Lung (tissue), 12 donors: ENCODE results near the gene TAF4. TPM values are rescaled to one million over a fixed set of nuclear protein-coding genes. Genes with fewer than 3 reads are reported as not detected.

Experiments
- ATAC-seq: fragments of 200-7000 bp; cut with Tn5 transposase; one replicate; pipeline ENCODE4 v1.9.1; 2020; ENCODE audit warnings: moderate number of reproducible peaks; ENCODE audit not compliant: insufficient read depth, low FRiP score
- DNase-seq, 3 donors: peaks; one replicate each; pipeline ENCODE4 v3.0.0-alpha.2; 2013 to 2017
- H3K27ac ChIP-seq, 2 donors: one replicate each; pipeline ENCODE4 v1.5.1; 2013; ENCODE audit warnings: mild to moderate bottlenecking in 2 of 2, moderate library complexity in 2 of 2, control low read depth in 1 of 2, inconsistent platforms in 1 of 2, low read depth in 1 of 2, low read length in 1 of 2
- H3K27me3 ChIP-seq, 3 donors: one replicate each; pipeline ENCODE4 v1.5.1; 2013; ENCODE audit warnings: low read length in 2 of 3; ENCODE audit not compliant: control insufficient read depth in 3 of 3, insufficient read depth in 3 of 3
- H3K36me3 ChIP-seq, 4 donors: one replicate each; pipeline ENCODE4 v1.5.1; 2013; ENCODE audit warnings: low read length in 4 of 4, mild to moderate bottlenecking in 1 of 4, moderate library complexity in 1 of 4; ENCODE audit not compliant: control insufficient read depth in 4 of 4, insufficient read depth in 4 of 4
- H3K4me1 ChIP-seq, 5 donors: one replicate each; pipeline ENCODE4 v1.5.1; 2013; ENCODE audit warnings: low read length in 5 of 5, mild to moderate bottlenecking in 2 of 5, moderate library complexity in 1 of 5; ENCODE audit not compliant: control insufficient read depth in 5 of 5, insufficient read depth in 5 of 5
- H3K4me3 ChIP-seq: one replicate; pipeline ENCODE4 v1.5.1; 2013; ENCODE audit warnings: mild to moderate bottlenecking, control low read depth, moderate library complexity
- H3K9ac ChIP-seq, 2 donors: one replicate each; pipeline ENCODE4 v1.5.1; 2013; ENCODE audit warnings: low read length in 2 of 2, control low read depth in 1 of 2; ENCODE audit not compliant: insufficient read depth in 1 of 2
- H3K9me3 ChIP-seq, 4 donors: one replicate each; pipeline ENCODE4 v1.5.1; 2013; ENCODE audit warnings: low read length in 3 of 4, mild to moderate bottlenecking in 1 of 4, moderate library complexity in 1 of 4; ENCODE audit not compliant: control insufficient read depth in 4 of 4, insufficient read depth in 3 of 4
- CTCF ChIP-seq: IDR thresholded peaks from 2 replicates; pipeline ENCODE4 v1.5.1; 2012; ENCODE audit warnings: mild to moderate bottlenecking; ENCODE audit errors: control extremely low read depth, extremely low read depth
- WGBS, 2 donors: extraction: QIAGEN DNeasy Blood & Tissue Kit; methylation state at CpG; one replicate each; pipeline ENCODE4 v1.1.7; 2013; 5-methylcytosine and 5-hydroxymethylcytosine counted together
- polyA plus RNA-seq, 2 donors: library from polyadenylated mRNA; stranded (reverse); fragments of 200-250 nt; gene quantifications; one replicate each; pipeline ENCODE4 v1.2.1, GENCODE V29; 2013
- total RNA-seq, 2 donors: library from RNA; depleted of rRNA in 1 of 2; stranded (reverse); fragments of >200 nt in 1 of 2; gene quantifications; one replicate each; pipeline ENCODE4 v1.2.1, GENCODE V29; 2014 to 2021
- donor health status: control.
- donor health status: control.
- donor health status: Bipolar disorder and iron deficiency.
- donor health status: healthy.
- donor health status: DM: yes; HTN: yes; CAD: no.

TAF4 gene
- total and polyA plus RNA-seq, 4 donors: 5.4 to 20.3 (median 10.9) TPM

DNA sequence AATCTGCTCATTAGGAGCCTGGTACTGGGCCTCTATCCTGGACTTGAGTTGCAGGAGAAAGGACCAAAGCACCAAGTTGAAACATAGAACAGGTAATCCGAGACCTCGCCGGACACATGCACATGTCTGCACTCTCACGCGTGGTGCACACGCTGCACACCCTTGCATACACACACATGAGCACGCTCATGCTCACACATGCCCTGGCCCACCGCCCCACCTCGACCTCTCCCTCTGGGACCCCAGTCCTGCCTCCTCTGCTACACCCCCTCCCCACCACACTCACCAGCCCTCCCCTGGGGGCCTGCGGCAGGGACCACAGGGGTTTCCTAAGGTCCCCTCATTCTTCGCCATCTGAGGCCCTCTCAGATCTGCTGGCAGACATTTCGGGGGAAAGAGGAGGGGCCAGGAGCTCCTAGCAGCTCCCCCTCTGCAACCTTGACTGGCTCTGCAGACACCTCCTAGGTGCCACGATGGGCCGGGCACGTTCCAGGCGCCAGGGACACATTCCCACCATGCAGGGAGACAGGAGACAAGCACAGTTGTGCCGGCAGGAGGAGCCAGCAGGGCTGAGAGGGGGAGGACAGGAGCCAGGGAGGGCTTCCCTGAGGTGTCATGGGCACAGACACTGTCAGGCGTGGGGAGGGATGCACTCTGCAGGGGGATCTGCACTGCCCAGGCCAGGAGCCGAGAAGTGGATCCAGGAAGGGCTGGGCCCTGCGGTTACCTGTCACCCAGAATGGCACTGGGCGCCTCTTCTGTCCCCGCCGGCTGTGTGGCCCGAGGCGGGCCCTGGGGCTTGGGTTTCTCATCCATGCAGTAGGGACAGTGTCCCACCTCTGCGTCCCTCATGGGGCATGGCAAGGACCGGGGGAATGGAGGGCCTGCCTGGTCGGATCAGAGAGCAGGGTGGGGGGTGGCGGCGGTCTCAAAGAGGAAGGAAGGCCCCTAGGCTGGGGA lies 31.0 kb upstream of the TAF4 start:
- no peak for TF ChIP-seq CTCF
- H3K4me3 ChIP-seq: no peak overlapping the region
- no peaks in the 10 kb centered on the region for H3K36me3 ChIP-seq
- DNase-seq (no peak), ATAC-seq (no peak)
- H3K9ac ChIP-seq: no peak overlapping the region
- no peak overlapping the region for H3K27ac ChIP-seq
- H3K27me3 ChIP-seq: no peaks in the 10 kb centered on the region
- H3K9me3 ChIP-seq: peaks cover 0 to 24% (median 3%) of the 10 kb centered on the region in 4 donors
- 83 to 86% methylated on average over 30 of the region's 30 CpGs for WGBS, 2 donors
- H3K4me1 ChIP-seq: no peaks in the 10 kb centered on the region

DNA sequence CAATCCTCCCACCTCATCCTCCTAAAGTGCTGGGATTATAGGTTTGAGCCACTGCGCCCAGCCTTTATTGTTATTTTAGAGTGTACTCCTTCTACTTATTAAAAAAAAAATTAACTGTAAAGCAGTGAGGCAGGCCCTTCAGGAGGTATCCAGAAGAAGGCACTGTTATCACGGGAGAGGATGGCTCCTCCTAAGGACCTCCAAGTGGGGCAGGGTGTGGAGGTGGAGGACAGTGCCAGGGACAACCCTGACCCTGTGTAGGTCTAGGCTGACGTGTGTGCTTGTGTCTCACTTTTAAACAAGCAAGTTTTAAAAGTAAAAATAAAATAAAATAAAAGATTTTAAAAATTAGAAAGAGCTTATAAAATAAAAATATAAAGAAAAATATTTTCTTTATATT lies 23.7 kb upstream of the TAF4 start:
- no peak overlapping the region for H3K27ac ChIP-seq
- 45 to 65% methylated on average over 3 of the region's 3 CpGs for WGBS, 2 donors
- DNase-seq (no peak), ATAC-seq (no peak)
- H3K9ac ChIP-seq: no peak overlapping the region
- H3K4me1 ChIP-seq: no peaks in the 10 kb centered on the region
- no peaks in the 10 kb centered on the region for H3K36me3 ChIP-seq
- TF ChIP-seq CTCF: no peak
- H3K4me3 ChIP-seq: no peak overlapping the region
- H3K27me3 ChIP-seq: peaks cover 0 to 9% (median 3%) of the 10 kb centered on the region in 3 donors
- H3K9me3 ChIP-seq: peaks cover 0 to 7% (median 0%) of the 10 kb centered on the region in 4 donors

DNA sequence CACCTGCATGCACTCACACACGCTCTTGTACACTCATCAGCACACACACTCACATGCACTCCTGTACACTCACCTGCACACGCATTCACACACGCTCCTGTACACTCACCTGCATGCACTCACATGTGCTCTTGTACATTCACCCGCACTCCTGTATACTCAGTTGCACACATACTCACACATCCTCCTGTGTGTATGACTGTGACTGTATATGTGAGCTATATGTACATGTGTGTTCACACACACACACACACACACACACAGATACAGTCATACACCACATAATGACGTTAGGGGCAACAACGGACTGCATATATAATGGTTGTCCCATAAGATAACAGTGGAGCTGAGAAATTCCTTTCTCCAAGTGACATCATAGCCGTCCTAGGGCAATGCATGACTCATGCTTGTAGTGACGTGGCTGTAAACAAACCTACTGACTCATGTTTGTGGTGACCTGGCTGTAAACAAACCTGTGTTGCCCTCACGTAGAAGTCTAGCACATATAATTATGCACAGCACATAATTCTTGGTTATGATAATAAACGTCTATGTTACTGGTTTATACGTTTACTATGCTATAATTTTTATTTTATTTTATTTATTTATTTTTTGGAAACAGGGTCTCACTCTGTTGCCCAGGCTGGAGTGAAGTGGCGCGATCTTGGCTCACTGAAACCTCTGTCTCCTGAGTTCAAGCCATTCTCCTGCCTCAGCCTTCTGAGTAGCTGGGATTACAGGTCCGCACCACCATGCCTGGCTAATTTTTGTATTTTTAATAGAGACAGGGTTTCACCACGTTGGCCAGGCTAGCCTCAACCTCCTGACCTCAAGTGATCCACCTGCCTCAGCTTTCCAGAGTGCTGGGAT lies 22.8 kb upstream of the TAF4 start:
- no peaks in the 10 kb centered on the region for H3K4me1 ChIP-seq
- H3K27me3 ChIP-seq: peaks cover 0 to 9% (median 3%) of the 10 kb centered on the region in 3 donors
- H3K9ac ChIP-seq: no peak overlapping the region
- H3K4me3 ChIP-seq: no peak overlapping the region
- DNase-seq (peak in 1 of 3 donors; percentile 7), ATAC-seq (no peak)
- TF ChIP-seq CTCF: no peak
- H3K27ac ChIP-seq: no peak overlapping the region
- WGBS, 2 donors: 64 to 73% methylated on average over 15 of the region's 15 CpGs
- no peaks in the 10 kb centered on the region for H3K36me3 ChIP-seq
- H3K9me3 ChIP-seq: peaks cover 0 to 7% (median 0%) of the 10 kb centered on the region in 4 donors
